GM18873 (cell line): ENCODE measurements around the gene NFS1.
"Not testable (repeated sequence)": the region's sequence is repeated elsewhere in the genome, so short reads cannot be mapped to it uniquely, and the experiment has no call there.

Experiments
- ATAC-seq: cut with Tn5 transposase; IDR thresholded peaks from one replicate; pipeline ENCODE4 v1.9.1; 2021; ENCODE audit warnings: mild to moderate bottlenecking, moderate library complexity, moderate number of reproducible peaks; ENCODE audit not compliant: unreplicated experiment, low FRiP score

NFS1 gene

DNA sequence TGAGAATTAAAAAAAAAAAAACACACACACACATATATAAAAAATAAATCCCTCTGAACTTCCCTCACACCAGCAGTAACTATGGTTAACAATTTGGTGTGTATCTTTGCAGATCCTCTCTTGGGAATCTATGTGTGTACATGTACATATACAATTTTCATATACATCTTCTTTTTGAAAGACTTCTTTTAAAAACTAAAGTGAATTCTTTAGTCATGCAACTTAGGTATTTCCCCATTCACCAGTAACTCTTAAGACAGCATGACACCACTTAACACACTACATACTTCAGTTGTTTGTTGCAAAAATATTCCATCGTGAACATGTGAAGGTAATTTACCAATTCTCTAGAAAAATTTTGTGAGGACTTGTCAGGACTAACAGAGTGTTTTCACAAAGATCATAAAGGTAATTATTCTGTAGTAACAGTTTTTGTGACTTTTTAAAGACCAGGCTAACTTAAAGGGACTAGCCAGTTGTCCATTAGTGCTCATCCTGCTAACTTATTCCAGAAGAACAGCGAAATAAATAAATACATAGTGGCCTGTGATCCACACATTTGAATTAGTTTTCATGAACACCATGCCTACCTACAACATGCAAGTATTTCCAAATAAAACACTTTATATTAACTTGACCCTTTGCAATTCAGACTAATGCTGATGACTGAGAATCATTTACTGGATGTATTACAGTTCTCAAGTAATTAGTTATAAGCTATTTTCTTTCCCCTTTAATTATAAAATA, 30.9 kb upstream of the NFS1 start:
- ATAC-seq, result no peak

DNA sequence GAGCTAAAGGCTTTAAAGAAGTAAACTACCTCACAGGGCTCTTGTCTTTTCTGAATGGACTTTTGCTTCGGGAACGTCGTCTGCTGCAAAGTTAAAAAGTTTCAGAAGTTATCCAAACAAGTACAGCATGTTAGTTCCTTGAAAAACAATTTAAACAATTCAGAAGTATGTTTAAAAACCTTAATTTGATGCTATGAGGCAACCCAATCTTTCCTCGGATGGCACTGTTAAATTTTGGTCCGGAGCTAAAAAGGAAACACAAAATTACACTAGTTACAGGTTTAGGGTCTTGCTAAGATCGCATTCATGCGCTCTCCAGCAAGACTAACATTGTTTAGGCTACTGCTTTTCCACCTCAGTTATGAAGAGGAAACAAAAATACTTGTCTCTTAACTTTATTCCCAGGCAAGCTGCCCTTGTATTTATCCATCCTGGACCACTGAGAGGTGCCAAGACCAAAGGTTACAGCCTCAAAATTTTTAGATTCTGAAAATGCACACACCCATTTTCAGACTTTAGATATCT, 30.2 kb upstream of the NFS1 start:
- no peak for ATAC-seq

DNA sequence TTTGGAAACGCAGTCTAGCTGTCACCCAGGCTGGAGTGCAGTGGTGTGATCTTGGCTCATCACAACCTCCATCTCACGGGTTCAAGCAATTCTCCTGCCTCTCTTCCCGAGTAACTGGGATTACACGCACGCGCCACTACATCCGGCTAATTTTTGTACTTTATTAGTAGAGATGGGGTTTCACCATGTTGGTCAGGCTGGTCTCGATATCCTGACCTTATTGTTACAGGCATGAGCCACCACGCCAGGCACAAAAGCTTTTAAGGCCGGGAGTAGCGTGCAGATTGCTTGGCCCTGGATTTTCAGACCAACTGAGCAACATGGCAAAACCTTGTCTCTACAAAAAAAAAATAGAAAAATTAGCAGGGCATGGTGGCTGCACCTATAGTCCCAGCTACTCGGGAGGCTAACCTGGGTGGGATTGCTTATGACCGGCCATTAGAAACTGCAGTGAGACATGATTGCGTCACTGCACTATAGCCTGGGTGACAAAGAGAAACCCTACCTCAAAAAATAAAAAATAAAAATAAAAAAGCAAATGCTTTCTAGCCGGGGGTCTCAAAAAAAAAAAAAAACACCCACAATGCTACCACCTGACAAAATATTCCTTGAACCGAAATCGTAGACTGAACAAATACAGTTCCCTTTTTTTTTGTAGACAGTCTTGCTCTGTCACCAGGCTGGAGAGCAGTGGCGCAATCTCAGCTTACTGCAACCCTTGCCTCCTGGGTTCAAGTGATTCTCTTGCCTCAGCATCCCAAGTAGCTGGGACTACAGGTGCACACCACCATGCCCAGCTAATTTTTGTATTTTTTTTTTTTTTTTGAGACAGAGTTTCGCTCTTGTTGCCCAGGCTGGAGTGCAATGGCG, 27.9 kb upstream of the NFS1 start:
- ATAC-seq, result no peak

GRCh38 chr20:35724321-35725230, 25.4 kb upstream of the NFS1 start:
- no peak for ATAC-seq

DNA sequence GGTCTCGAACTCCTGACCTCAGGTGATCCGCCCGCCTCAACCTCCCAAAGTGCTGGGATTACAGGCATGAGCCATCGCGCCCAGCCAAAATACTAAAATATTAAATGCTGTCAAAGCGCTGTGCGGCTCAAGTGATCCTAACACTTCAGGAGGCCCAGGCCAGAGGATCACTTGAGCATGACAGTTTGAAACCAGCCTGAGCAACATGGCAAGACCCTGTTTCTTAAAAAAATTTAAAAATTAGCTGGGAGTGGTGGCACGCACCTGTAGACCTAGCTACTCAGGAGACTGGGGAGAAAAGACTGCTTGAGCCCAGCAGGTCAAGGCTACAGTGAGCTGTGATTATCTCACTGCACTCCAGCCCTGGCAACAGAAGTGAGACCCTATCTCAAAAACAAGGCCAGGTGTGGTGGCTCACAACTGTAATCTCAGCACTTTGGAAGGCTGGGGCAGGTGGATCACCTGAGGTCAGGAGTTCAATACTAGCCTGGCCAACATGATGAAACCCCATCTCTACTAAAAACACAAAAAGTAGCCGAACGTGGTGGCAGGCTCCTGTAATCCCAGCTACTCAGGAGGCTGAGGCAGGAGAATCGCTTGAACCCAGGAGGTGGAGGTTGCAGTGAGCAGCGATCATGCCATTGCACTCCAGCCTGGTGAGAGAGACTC, 24.6 kb upstream of the NFS1 start:
- not testable (repeated sequence) for ATAC-seq

DNA sequence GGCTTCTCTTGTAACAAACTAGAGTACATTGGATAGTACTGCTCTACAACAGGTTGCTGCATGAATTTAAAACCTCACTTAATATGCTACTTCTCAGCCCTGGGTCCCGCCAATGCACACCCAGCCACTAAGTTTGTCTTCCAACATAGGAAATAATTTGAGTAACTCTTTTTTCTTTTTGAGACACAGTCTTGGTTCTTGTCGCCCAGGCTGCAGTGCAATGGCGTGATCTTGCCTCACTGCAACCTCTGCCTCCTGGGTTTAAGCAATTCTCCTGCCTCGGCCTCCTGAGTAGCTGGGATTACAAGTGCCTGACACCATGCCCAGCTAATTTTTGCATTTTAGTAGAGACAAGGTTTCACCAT, 24.1 kb upstream of the NFS1 start:
- not testable (repeated sequence) for ATAC-seq

- no peak for ATAC-seq
These were observed 22.5 kb upstream of the NFS1 start for GRCh38 chr20:35721621-35722020.

GRCh38 chr20:35721219-35721618, 22.1 kb upstream of the NFS1 start:
- ATAC-seq, result no peak

DNA sequence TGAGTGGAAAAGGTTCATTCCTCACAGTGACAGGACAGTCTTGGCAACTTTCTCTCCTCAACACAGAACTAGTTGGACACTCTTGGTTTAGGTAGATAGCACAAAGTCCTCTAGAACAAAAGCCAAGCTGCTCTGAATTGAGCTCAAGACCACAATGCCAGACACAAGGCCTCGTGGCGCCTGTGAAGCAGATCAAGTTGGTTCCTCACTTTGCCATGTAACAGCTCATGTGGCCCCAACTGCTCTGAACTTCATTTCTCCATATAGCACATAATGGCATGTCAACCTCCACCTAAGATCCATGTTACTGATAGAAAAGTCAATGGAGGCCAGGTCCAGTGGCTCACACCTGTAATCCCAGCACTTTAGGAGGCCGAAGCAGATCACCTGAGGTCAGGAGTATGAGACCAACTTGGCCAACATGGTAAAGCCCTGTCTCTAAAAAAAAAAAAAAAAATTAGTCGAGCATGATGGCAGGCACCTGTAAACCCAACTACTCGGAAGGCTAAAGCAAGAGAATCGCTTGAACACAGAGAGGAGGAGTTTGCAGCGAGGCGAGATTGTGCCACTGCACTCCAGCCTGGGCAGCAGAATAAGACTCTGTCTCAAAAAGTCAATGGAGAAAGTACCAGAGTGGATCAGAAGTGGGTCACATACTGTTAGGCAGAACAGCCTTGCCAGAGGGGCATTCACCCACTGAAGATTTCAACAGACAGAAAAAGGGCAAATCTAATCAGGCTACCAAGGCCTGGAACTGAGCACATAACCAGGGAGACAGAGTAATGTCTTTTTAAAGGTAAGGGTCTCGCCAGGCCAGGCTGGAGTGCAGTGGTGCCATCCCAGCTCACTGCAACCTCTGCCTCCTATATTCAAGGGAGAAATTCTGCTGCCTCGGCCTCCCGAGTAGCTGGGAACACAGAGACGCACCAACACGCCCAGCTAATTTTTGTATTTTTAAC, 21.3 kb upstream of the NFS1 start:
- no peak for ATAC-seq

DNA sequence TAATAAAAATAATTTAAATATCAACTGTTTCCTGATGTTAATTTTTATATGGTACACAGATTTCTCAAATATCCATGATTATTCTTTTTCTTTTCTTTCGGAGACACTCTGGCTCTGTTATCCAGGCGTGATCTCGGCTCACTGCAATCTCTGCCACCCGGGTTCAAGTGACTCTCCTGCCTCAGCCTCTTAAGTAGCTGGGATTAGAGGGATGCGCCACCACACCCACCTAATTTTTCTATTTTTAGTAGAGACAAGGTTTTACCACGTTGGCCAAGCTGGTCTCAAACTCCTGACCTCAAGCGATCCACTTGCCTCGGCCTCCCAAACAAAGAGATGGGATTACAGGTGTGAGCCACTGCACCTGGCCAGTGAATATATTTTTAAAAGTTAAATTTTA, 20.6 kb upstream of the NFS1 start:
- no peak for ATAC-seq

DNA sequence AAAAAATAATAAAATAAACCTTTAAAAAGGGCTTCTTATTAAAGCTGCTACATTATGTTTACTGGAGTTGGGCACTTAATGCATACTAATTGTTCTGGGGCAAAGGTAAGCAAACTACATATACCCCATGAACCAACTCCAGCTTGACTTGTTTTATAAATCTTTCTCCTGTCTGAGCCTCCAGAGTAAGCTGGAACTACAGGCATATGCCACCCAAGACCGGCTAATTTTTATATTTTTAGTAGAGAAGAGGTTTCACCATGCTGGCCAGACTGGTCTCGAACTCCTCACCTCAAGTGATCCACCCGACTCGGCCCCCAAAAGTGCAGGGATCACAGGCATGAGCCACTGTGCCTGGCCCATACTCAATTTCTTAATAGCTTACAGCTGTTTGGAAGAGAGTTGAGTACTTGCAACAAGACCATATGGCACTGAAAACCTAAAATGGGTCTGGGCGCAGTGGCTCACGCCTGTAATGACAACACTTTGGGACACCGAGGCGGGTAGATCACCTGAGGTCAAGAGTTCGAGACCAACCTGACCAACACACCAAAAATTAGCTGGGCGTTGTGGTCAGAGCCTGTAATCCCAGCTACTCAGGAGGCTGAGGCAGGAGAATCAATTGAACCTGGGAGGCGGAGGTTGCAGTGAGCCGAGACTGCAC, 20.0 kb upstream of the NFS1 start:
- no peak for ATAC-seq

DNA sequence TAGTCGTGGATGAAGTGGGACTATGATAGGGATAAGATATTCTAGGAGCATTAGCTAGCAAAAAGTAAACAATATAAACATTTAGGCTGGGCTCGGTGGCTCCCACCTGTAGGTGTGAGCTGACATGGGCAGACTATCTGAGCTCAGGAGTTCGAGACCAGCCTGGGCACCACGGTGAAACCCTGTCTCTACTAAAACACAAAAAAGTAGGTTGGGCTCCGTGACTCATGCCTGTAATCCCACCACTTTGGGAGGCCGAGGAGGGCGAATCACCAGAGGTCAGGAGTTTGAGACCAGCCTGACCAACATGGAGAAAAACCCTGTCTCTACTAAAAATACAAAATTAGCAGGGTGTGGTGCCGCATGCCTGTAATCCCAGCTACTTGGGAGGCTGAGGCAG, 19.2 kb upstream of the NFS1 start:
- not testable (repeated sequence) for ATAC-seq

DNA sequence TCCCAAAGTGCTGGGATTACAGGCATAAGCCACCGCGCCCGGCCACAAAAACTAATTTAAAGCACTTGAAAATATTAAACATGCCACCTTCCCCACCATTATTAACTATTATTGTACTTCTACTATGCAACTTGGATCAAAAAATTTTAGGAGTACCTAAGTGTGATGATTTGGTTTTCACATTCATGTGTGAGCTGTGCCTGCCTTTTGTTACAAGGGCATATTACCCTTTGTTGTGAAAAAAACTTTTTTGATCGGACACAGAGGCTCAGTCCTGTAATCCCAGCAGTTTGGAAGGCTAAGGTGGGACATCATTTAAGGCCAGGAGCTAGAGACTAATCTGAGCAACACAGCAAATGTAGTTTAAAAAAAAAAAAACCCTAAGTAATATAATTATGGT, 17.2 kb upstream of the NFS1 start:
- no peak for ATAC-seq

DNA sequence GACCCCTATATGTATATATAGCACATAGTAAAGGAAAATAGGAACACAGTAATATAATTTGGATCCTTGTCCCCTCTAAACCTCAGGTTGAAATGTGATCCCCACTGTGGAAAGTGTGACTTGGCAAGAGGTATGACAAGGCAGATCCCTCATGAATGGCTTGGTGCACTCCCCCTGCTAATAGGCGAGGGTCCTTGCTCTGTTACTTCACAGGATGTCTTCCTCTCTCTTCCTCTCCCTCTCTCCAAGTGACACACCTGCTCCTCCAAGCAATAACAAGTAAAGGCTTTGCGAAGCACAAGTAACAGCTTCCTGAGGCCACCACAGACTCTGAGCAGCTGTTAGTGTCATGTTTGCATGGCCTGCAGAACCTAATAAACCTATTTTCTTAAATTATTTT, 16.5 kb upstream of the NFS1 start:
- no peak for ATAC-seq

DNA sequence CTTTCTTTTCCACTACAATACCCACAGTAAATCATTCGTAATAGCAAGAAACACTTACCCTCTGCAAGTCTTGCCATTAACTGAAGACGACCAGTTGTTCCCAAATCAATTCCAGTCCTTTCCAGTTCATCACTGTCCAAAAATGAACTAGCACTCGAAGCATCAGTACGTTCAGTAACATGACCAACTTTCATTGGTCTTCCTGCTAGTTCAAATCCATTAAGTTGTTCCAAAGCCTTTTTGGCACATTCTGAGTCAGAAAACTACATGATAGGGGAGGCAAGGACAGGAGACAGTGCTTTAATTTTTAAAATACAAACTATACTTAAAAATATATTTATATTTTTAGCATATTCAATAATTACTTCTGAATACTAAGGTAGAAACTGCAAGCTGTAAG, 15.0 kb upstream of the NFS1 start:
- no peak for ATAC-seq

DNA sequence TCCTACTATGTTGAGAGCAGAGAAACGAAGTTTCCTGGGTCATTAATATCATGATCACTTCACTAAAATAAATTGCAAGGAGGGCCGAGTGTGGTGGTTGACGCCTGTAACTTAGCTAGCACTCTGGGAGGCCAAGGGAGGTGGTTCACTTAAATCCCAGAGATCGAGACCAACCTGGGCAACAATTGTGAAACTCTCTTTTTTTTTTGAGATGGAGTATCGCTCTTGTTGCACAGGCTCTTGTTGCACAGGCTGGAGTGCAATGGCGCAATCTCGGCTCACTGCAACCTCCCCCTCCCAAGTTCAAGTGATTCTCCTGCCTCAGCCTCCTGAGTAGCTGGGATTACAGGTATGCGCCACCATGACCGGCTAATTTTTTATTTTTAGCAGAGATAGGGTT, 14.0 kb upstream of the NFS1 start:
- not testable (repeated sequence) for ATAC-seq

DNA sequence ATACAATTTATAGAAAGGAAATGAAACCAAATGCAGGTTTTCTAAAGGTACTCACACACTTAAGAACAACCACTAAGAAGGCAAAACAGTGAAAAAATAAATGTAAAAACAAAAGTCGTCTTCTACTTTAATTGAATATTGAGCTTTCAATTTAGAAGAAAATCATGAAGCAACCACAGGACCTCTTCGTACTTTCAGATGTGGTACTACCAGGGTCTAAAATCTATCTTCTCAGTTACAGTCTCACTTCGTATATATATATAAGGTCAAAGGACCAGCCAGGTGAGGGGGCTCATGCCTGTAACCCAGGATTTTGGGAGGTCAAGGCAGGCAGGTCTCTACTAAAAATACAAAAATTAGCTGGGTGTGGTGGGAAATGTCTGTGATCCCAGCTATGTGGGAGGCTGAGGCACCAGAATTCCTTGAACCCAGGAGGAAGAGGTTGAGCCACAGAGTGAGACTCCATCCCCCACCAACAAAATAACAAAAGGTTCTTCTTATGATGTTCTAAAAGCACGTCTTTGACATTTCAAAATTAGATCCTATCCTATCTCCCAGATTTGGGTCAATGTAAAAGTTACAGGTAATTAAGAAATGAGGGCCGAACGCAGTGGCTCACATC, 12.5 kb upstream of the NFS1 start:
- ATAC-seq, result no peak
